GM23248 (cell line): ENCODE data around the gene STEEP1. TPM values are rescaled to one million over a fixed set of nuclear protein-coding genes. Genes with fewer than 3 reads are reported as not detected.

Experiments used
- DNase-seq: peaks from one replicate; pipeline ENCODE4 v3.0.0-alpha.2; 2015
- H2AFZ ChIP-seq: fragments of 200-600 bp; sonication (generic); 2 replicates; pipeline ENCODE4 v1.6.1; 2016; ENCODE audit warnings: antibody characterized with exemption
- H3F3A ChIP-seq: fragments of 200-600 bp; sonication (generic); 2 replicates; pipeline ENCODE4 v1.6.1; 2016; ENCODE audit warnings: mild to moderate bottlenecking, antibody characterized with exemption, mixed run types; ENCODE audit not compliant: insufficient read depth
- H3K27ac ChIP-seq: fragments of 200-600 bp; sonication (generic); 2 replicates; pipeline ENCODE4 v1.5.1; 2016; ENCODE audit warnings: mild to moderate bottlenecking
- H3K27me3 ChIP-seq: fragments of 200-600 bp; sonication (generic); replicated peaks from 2 replicates; pipeline ENCODE4 v1.6.1; 2016; ENCODE audit warnings: mild to moderate bottlenecking; ENCODE audit not compliant: insufficient read depth
- H3K36me3 ChIP-seq: fragments of 200-600 bp; sonication (generic); 2 replicates; pipeline ENCODE4 v1.6.1; 2016; ENCODE audit warnings: low read depth, mild to moderate bottlenecking
- H3K4me1 ChIP-seq: fragments of 200-600 bp; sonication (generic); 2 replicates; pipeline ENCODE4 v1.6.1; 2016; ENCODE audit warnings: mild to moderate bottlenecking; ENCODE audit not compliant: insufficient read depth
- H3K4me2 ChIP-seq: fragments of 200-600 bp; sonication (generic); one replicate; pipeline ENCODE4 v1.6.1; 2016; ENCODE audit warnings: mild to moderate bottlenecking; ENCODE audit not compliant: unreplicated experiment
- H3K4me3 ChIP-seq: fragments of 200-600 bp; sonication (generic); 2 replicates; pipeline ENCODE4 v1.5.1; 2016; ENCODE audit warnings: mild to moderate bottlenecking
- H3K79me2 ChIP-seq: fragments of 200-600 bp; sonication (generic); 2 replicates; pipeline ENCODE4 v1.6.1; 2016; ENCODE audit warnings: mild to moderate bottlenecking; ENCODE audit not compliant: insufficient read depth
- H3K9ac ChIP-seq: fragments of 200-600 bp; sonication (generic); 2 replicates; pipeline ENCODE4 v1.6.1; 2016; ENCODE audit warnings: mild to moderate bottlenecking
- H3K9me2 ChIP-seq: fragments of 200-600 bp; sonication (generic); 2 replicates; pipeline ENCODE4 v1.6.1; 2016; ENCODE audit warnings: mixed run types, mild to moderate bottlenecking, moderate library complexity; ENCODE audit not compliant: insufficient read depth
- H3K9me3 ChIP-seq: fragments of 200-600 bp; sonication (generic); one replicate; pipeline ENCODE4 v1.6.1; 2017; ENCODE audit warnings: low read depth
- H4K20me1 ChIP-seq: fragments of 200-600 bp; sonication (generic); 2 replicates; pipeline ENCODE4 v1.6.0; 2016; ENCODE audit not compliant: insufficient read depth
- EZH2 ChIP-seq: fragments of 200-600 bp; sonication (generic); IDR thresholded peaks from 2 replicates; pipeline ENCODE4 v1.6.1; 2018; ENCODE audit warnings: antibody characterized with exemption, mild to moderate bottlenecking; ENCODE audit not compliant: insufficient read depth, poor library complexity, severe bottlenecking
- EZH2phosphoT487 ChIP-seq: fragments of 200-600 bp; sonication (generic); IDR thresholded peaks from 2 replicates; pipeline ENCODE4 v1.6.1; 2018; ENCODE audit warnings: antibody characterized with exemption, moderate library complexity, mild to moderate bottlenecking, low read depth; ENCODE audit not compliant: insufficient read depth
- WGBS, 2 experiments: methylation state at CpG; one replicate each; pipeline ENCODE4 v1.1.6; 2015 to 2017; ENCODE audit warnings: low lambda C conversion rate in 2 of 2, low coverage in 1 of 2; ENCODE audit errors: missing lambda C conversion rate in 2 of 2; 5-methylcytosine and 5-hydroxymethylcytosine counted together
- in situ Hi-C: fragments of 300-500 bp; cut with MboI; formaldehyde crosslinking; loops from 2 replicates; pipeline ENCODE4 v1.15.0; 2020
- polyA plus RNA-seq: library from polyadenylated mRNA; unstranded; fragments of >200 nt; fragmentation: Nextera tagmentation; extraction: Ambion mirVana; gene quantifications from 2 replicates; pipeline ENCODE4 v1.2.1, GENCODE V29; 2016
- total RNA-seq: library from RNA; depleted of rRNA; stranded (reverse); fragments of >200 nt; shearing (Covaris generic); gene quantifications from 2 replicates; pipeline ENCODE4 v1.2.3, GENCODE V29; 2014

STEEP1 gene
- total and polyA plus RNA-seq, 2 experiments from 2014 or later, result 11.8 to 33.1 TPM

DNA sequence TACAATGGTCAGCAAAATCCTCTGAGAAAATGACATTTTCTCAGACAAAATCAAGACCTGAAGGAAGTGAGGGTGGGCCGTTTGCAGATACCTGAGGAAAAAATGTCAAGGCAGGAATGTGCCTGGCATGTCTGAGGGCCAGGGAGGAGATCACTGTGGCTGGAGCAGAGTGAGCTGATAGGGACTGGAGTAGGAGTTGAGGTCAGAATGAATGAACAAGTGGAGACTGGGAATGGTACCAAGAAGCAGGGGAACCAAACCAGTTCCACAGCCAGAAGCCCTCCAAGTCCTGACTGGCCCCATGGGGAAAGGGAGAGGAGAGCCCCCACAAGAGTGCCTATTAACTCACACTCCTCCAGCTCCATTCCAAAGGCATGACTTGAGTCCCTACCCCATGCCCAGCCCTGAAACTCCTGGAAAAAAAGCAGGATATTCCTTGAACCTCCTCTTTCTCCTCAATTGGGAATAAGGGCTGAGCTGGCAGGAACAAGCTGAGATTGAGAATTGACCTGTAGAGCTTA is 41.5 kb downstream of the STEEP1 start:
- in situ Hi-C loops, result loop anchor here (25.0 kb wide), 1 partner anchor 214 kb away; no protein-coding TSS in a partner anchor
- Histone ChIP-seq H3K27me3 (no peaks in the 10 kb centered on the region), H3K4me2 (no peak overlapping the region), H3K4me1 (no peaks in the 10 kb centered on the region), H3K4me3 (no peak overlapping the region), H3K79me2 (no peaks in the 10 kb centered on the region), H3K9me3 (no peaks in the 10 kb centered on the region), H3K36me3 (no peaks in the 10 kb centered on the region), H3K27ac (no peak overlapping the region), H3F3A (no peaks in the 10 kb centered on the region), H2AFZ (no peak overlapping the region), H3K9me2 (no peaks in the 10 kb centered on the region), H3K9ac (no peak overlapping the region), H4K20me1 (no peaks in the 10 kb centered on the region)
- no peak for TF ChIP-seq EZH2phosphoT487
- 67 to 81% methylated on average over 1 of the region's 1 CpG for WGBS, 2 experiments
- no peak for DNase-seq

DNA sequence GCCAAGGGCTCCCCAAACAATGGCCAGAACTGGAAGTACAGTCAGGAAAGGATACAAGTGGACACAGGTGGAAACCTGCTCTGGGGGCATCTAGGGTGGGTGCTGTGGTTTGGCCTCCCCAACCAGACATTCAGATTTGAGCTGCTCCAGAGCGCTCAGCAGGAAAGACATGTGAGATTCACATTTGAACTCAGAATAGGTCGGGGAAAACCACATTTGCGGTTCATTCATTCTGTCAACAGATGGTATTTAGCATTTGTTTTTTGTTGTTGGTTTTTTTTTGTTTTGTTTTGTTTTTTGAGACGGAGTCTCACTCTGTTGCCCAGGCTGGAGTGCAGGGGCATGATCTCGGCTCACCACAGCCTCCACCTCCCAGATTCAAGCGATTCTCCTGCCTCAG is 44.0 kb downstream of the STEEP1 start:
- H3K9me3 ChIP-seq, result no peaks in the 10 kb centered on the region
- in situ Hi-C loops, result loop anchor here (25.0 kb wide), 1 partner anchor 216 kb away; no protein-coding TSS in a partner anchor

DNA sequence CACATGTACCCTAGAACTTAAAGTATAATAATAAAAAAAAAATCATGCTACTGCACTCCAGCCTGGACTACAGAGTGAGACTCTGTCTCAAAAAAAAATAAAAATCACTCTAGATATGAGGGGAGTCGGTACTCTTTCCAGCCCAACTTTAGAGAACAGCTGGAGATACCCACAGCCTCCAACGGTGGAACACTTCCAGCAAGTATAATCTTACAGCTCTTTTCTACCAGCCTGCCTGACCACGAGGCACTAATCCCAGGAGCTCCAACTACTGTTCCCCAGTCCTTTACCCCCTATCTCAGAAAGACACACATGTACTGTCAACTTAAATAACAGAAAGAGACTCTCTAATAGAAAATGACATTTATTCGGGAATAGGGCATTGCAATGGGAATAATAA is 46.8 kb downstream of the STEEP1 start:
- Histone ChIP-seq H2AFZ (no peak overlapping the region), H3K36me3 (no peaks in the 10 kb centered on the region), H3K27me3 (no peaks in the 10 kb centered on the region), H3K79me2 (no peaks in the 10 kb centered on the region), H3K9me3 (no peaks in the 10 kb centered on the region), H3K27ac (no peak overlapping the region), H3K4me2 (no peak overlapping the region), H3K4me1 (no peaks in the 10 kb centered on the region), H3K4me3 (no peak overlapping the region), H4K20me1 (no peaks in the 10 kb centered on the region), H3F3A (no peaks in the 10 kb centered on the region), H3K9me2 (no peaks in the 10 kb centered on the region), H3K9ac (no peak overlapping the region)
- no peak for DNase-seq
- TF ChIP-seq EZH2 (no peak), EZH2phosphoT487 (no peak)
- WGBS, 2 experiments, result 74 to 75% methylated on average over 4 of the region's 4 CpGs
- in situ Hi-C loops, result loop anchor here (25.0 kb wide), 1 partner anchor 219 kb away; no protein-coding TSS in a partner anchor

More for the DNA sequence above, 44.0 kb downstream of the STEEP1 start:
- Histone ChIP-seq H4K20me1 (no peaks in the 10 kb centered on the region), H3K27me3 (no peaks in the 10 kb centered on the region), H3K27ac (no peak overlapping the region), H3K9me2 (no peaks in the 10 kb centered on the region), H3K79me2 (no peaks in the 10 kb centered on the region), H3K9ac (no peak overlapping the region), H3K36me3 (no peaks in the 10 kb centered on the region), H3K4me1 (no peaks in the 10 kb centered on the region), H3F3A (no peaks in the 10 kb centered on the region), H3K4me2 (no peak overlapping the region), H2AFZ (no peak overlapping the region), H3K4me3 (no peak overlapping the region)
- WGBS, 2 experiments, result 40 to 50% methylated on average over 5 to 6 of the region's 6 CpGs
- no peak for DNase-seq
- TF ChIP-seq EZH2, result no peak
- TF ChIP-seq EZH2phosphoT487, result no peak

DNA sequence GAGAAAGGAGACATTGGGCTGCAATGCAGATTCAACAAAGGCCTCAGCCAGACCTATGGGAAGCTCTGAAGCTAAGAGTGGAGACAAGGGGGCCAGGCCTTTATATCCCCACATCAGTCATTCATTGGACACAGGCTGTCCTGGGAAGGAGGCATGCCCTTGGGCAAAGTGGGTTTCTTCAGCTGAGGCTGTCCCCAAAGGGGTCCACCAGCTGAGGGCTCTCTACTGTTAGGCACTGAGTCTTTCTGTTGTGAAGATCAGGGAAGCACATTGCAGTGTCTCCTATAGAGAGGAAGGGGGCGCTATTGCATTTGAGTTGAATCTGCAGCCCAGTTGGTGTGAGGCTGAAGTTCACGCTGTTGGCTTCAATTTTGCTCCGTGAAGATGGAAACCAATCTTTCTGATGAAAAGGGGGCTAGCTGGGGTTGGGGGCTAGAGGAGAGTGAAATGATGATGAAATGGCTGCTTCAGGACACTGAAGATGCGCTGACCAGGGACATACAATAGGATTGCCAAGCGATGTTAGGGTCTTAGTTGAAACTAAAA is 49.0 kb downstream of the STEEP1 start:
- no peaks in the 10 kb centered on the region for H3K27me3 ChIP-seq
- no peaks in the 10 kb centered on the region for H4K20me1 ChIP-seq
- H3K9ac ChIP-seq, result peak overlapping the region; percentile 46; the same call in 1 of the 2 replicates
- WGBS, 2 experiments, result 39 to 61% methylated on average over 4 to 5 of the region's 5 CpGs
- no peaks in the 10 kb centered on the region for H3K9me3 ChIP-seq
- no peaks in the 10 kb centered on the region for H3K36me3 ChIP-seq
- no peaks in the 10 kb centered on the region for H3F3A ChIP-seq
- no peaks in the 10 kb centered on the region for H3K9me2 ChIP-seq
- H3K4me2 ChIP-seq, result no peak overlapping the region
- peak overlapping the region; percentile 91 for H2AFZ ChIP-seq
- no peaks in the 10 kb centered on the region for H3K4me1 ChIP-seq
- H3K27ac ChIP-seq, result no peak overlapping the region
- DNase-seq, result peak; percentile 77
- TF ChIP-seq EZH2, result no peak
- no peak overlapping the region for H3K4me3 ChIP-seq
- in situ Hi-C loops, result loop anchor here (25.0 kb wide), 1 partner anchor 221 kb away; no protein-coding TSS in a partner anchor
- no peaks in the 10 kb centered on the region for H3K79me2 ChIP-seq
